Endothelial cell (in vitro differentiated cells): ENCODE measurements around the gene NOS2. TPM values are rescaled to one million over a fixed set of nuclear protein-coding genes. Genes with fewer than 3 reads are reported as not detected.

Experiments
- DNase-seq: peaks from one replicate; pipeline ENCODE4 v3.0.0; 2021; ENCODE audit warnings: low spot score
- H3K27ac Mint-ChIP-seq: one replicate; pipeline ENCODE4 v1.8.0; 2021; ENCODE audit warnings: mixed read lengths, inconsistent platforms; ENCODE audit not compliant: unreplicated experiment
- H3K27me3 Mint-ChIP-seq: one replicate; pipeline ENCODE4 v1.8.0; 2021; ENCODE audit warnings: mild to moderate bottlenecking, moderate library complexity, mixed read lengths, inconsistent platforms; ENCODE audit not compliant: unreplicated experiment
- H3K36me3 Mint-ChIP-seq: one replicate; pipeline ENCODE4 v1.8.0; 2021; ENCODE audit warnings: mild to moderate bottlenecking, low read depth, mixed read lengths, inconsistent platforms; ENCODE audit not compliant: unreplicated experiment
- H3K4me1 Mint-ChIP-seq: one replicate; pipeline ENCODE4 v1.8.0; 2021; ENCODE audit warnings: mild to moderate bottlenecking, mixed read lengths, inconsistent platforms; ENCODE audit not compliant: unreplicated experiment
- H3K4me3 Mint-ChIP-seq: one replicate; pipeline ENCODE4 v1.8.0; 2021; ENCODE audit warnings: mild to moderate bottlenecking, mixed read lengths, inconsistent platforms; ENCODE audit not compliant: unreplicated experiment
- H3K9me3 Mint-ChIP-seq: one replicate; pipeline ENCODE4 v1.8.0; 2021; ENCODE audit warnings: mixed read lengths, inconsistent platforms; ENCODE audit not compliant: unreplicated experiment
- total RNA-seq: library from RNA; stranded (reverse); fragmentation: NEBNext Ultra II Directional; extraction: Animal tissue kit (Norgen Biotek cat#: 25700); gene quantifications from one replicate; pipeline ENCODE4 v1.2.1, GENCODE V29; 2021; ENCODE audit not compliant: unreplicated experiment
- TF ChIP-seq, protein P1 (sequence below): fragments of 200-600 bp; sonication (generic); IDR thresholded peaks from one replicate; pipeline ENCODE4 v1.5.0; 2021; ENCODE audit warnings: antibody characterized with exemption; ENCODE audit not compliant: unreplicated experiment

NOS2 gene
- total RNA-seq, 1 donor from 2014 or later, result 1.3 TPM

GRCh38 chr17:27793906-27794569 lies 6.3 kb downstream of the NOS2 start:
- H3K4me3 Mint-ChIP-seq, result no peak overlapping the region
- no peaks in the 10 kb centered on the region for H3K9me3 Mint-ChIP-seq
- TF ChIP-seq, protein P1, sequence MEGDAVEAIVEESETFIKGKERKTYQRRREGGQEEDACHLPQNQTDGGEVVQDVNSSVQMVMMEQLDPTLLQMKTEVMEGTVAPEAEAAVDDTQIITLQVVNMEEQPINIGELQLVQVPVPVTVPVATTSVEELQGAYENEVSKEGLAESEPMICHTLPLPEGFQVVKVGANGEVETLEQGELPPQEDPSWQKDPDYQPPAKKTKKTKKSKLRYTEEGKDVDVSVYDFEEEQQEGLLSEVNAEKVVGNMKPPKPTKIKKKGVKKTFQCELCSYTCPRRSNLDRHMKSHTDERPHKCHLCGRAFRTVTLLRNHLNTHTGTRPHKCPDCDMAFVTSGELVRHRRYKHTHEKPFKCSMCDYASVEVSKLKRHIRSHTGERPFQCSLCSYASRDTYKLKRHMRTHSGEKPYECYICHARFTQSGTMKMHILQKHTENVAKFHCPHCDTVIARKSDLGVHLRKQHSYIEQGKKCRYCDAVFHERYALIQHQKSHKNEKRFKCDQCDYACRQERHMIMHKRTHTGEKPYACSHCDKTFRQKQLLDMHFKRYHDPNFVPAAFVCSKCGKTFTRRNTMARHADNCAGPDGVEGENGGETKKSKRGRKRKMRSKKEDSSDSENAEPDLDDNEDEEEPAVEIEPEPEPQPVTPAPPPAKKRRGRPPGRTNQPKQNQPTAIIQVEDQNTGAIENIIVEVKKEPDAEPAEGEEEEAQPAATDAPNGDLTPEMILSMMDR, result no peak
- H3K27ac Mint-ChIP-seq, result no peak overlapping the region
- H3K27me3 Mint-ChIP-seq, result peaks cover 18% of the 10 kb centered on the region
- peaks cover 25% of the 10 kb centered on the region for H3K4me1 Mint-ChIP-seq
- no peak for DNase-seq
- no peaks in the 10 kb centered on the region for H3K36me3 Mint-ChIP-seq

DNA sequence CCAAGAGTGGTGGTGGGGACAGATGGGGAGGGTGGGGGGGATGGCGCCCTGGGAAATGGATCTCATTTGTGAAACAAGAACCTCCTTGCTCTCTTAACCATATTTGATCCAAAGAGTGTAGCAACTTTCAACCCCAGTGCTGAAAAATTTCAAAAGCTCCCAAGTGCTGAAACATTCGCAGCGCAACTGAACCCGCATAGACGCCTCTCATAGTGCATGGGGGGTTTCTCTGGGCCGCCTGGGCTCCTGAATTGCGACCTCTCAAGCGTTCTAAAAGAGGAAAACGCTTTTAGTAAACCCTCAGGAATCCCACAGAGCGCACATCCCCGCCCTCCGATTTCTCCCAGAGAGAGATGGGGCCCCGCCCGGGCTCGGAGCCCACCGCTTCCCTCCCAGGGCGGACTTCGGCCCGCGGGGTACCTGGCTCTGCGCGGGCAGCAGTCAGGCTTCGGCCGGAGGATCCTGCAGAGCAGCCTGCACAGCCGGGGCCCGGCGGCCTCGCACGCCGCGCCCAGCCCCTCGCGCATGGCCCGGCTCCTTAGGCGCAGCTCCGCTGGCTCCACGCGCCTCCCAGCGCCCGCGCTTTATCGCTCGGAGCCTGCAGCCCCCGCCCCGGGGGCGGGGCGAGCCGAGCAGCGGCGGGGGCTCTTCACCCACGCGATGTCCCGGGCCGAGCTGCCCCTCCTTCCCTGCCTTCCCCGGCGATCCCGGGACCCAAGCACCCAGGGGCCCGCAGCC lies 7.0 kb downstream of the NOS2 start:
- Mint-ChIP-seq H3K36me3 (no peaks in the 10 kb centered on the region), H3K27ac (no peak overlapping the region), H3K4me1 (peaks cover 25% of the 10 kb centered on the region), H3K27me3 (peaks cover 18% of the 10 kb centered on the region), H3K9me3 (no peaks in the 10 kb centered on the region), H3K4me3 (no peak overlapping the region)
- peak; percentile 39 for DNase-seq
- TF ChIP-seq, protein P1, result no peak

DNA sequence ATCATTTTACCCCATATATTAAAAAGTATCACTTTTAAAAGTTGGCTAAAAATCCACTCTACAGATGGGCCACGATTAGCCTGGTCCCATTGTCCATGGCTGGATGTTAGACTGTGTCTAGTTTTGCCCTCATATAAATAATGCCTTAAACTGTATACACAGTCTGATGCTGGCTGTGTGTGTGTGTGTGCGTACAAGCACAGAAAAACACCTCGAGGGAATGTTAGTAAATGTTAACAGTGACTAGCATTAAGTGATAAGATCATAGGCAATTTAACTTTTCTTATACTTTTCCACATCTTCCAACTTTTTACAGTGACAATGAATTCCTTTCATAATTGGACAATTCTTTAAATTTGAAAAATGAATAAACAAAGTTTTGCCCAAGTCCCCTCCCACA lies 8.2 kb downstream of the NOS2 start:
- H3K36me3 Mint-ChIP-seq, result peaks cover 4% of the 10 kb centered on the region
- H3K27me3 Mint-ChIP-seq, result peaks cover 16% of the 10 kb centered on the region
- TF ChIP-seq, protein P1, result no peak
- no peaks in the 10 kb centered on the region for H3K9me3 Mint-ChIP-seq
- peaks cover 19% of the 10 kb centered on the region for H3K4me1 Mint-ChIP-seq
- H3K4me3 Mint-ChIP-seq, result no peak overlapping the region
- no peak overlapping the region for H3K27ac Mint-ChIP-seq
- no peak for DNase-seq

- H3K9me3 Mint-ChIP-seq, result no peaks in the 10 kb centered on the region
- DNase-seq, result no peak
- H3K36me3 Mint-ChIP-seq, result peaks cover 4% of the 10 kb centered on the region
- no peak overlapping the region for H3K4me3 Mint-ChIP-seq
- TF ChIP-seq, protein P1, result no peak
- H3K4me1 Mint-ChIP-seq, result peaks cover 7% of the 10 kb centered on the region
- peaks cover 3% of the 10 kb centered on the region for H3K27me3 Mint-ChIP-seq
- H3K27ac Mint-ChIP-seq, result no peak overlapping the region
Measured at GRCh38 chr17:27788919-27789318, 11.4 kb downstream of the NOS2 start.
